ENCODE results near the gene KLF8. TPM values are rescaled to one million over a fixed set of nuclear protein-coding genes. Genes with fewer than 3 reads are reported as not detected.
"Not testable (repeated sequence)": the region's sequence is repeated elsewhere in the genome, so short reads cannot be mapped to it uniquely, and the experiment has no call there.

KLF8 gene
- polyA plus RNA-seq (2011; rRNA removed) (0.18 and 0.41 TPM in 2 replicates), polyA plus RNA-seq (2017; fragmentation: RNase III; extraction: RNeasy Plus Mini Kit Qiagen cat#74134 plus additional on column Dnase treatment) (0.01 to 0.06 TPM in 2 of 3 replicates, not detected in the other), polyA minus RNA-seq (2011; rRNA and poly(A)+ RNA removed) (0.24 and 0.58 TPM in 2 replicates)
- polyA plus RNA-seq (2012; cell fraction: cytosol; rRNA removed): 0.03 TPM in 2 replicates
- polyA plus RNA-seq (2012; cell fraction: nucleus; rRNA removed): 0.04 and 0.22 TPM in 2 replicates

GRCh38 chrX:56232221-56233082 lies at the start of gene KLF8:
KLF8 (plus strand) TSS chrX:56232356; CDS start chrX:56233335, 979 bp downstream.
- peak in 1 of 2 experiments; percentile 57; a peak in 3 of 6 replicates for ATAC-seq
- H3K4me3 ChIP-seq: no peak within 1 kb of the TSS
- CTCF ChIA-PET: interaction anchor here (1.2 kb wide), 1 partner anchor 16 kb away, joined by 3 read pairs; no protein-coding TSS in a partner anchor
- POLR2A ChIA-PET: no interaction called here
- WGBS (ENCODE audit: missing lambda C conversion rate): 21% methylated on average over 25 of the region's 38 CpGs
- TF ChIP-seq TP53 (CRISPR knock-in tag; IDR thresholded peaks at IDR 0.05) (no peak), GATA3 (IDR thresholded peaks at IDR 0.05; ENCODE audit: borderline replicate concordance) (no peak), PHF8 (IDR thresholded peaks at IDR 0.05; ENCODE audit: borderline replicate concordance, low read depth) (no peak), ATOH8 (CRISPR knock-in tag; IDR thresholded peaks at IDR 0.05; ENCODE audit: low read depth) (no peak), KDM1A (IDR thresholded peaks at IDR 0.05; ENCODE audit: low read depth) (no peak), SREBF2 (IDR thresholded peaks at IDR 0.05) (no peak), JUNB (IDR thresholded peaks at IDR 0.05) (no peak), KDM5A (IDR thresholded peaks at IDR 0.05) (no peak), EP300 (IDR thresholded peaks at IDR 0.05) (no peak), HMGXB4 (CRISPR knock-in tag; IDR thresholded peaks at IDR 0.05; ENCODE audit: borderline replicate concordance) (no peak), ZSCAN20 (CRISPR knock-in tag; IDR thresholded peaks at IDR 0.05) (no peak), FOSB (CRISPR knock-in tag; IDR thresholded peaks at IDR 0.05) (no peak), MAZ (IDR thresholded peaks at IDR 0.05; ENCODE audit: borderline replicate concordance, low read depth, low read length) (no peak), CBX2 (IDR thresholded peaks at IDR 0.05; ENCODE audit: borderline replicate concordance, low read depth) (no peak), ZC3H11A (IDR thresholded peaks at IDR 0.05) (no peak), RFX5 (IDR thresholded peaks at IDR 0.05) (no peak), JUN (IDR thresholded peaks at IDR 0.05) (no peak), NR3C1 (IDR thresholded peaks at IDR 0.05) (no peak), ESRRA (IDR thresholded peaks at IDR 0.05; ENCODE audit: borderline replicate concordance, low read length) (no peak)
- H3K4me2 ChIP-seq: peak within 1 kb of the TSS; percentile 57
- H3K9me3 ChIP-seq: no peaks in the 10 kb centered on the region
- H3K4me1 ChIP-seq: no peaks in the 10 kb centered on the region
- H3K27ac ChIP-seq: no peak within 1 kb of the TSS
- DNase-seq (ENCODE audit: low read depth in 1 of 2, low spot score in 1 of 2): no peak
- no peak for FAIRE-seq

GRCh38 chrX:56206945-56207344 lies 25.2 kb upstream of the KLF8 start:
- POLR2A ChIA-PET; H3K4me1 ChIP-seq; H3K27ac ChIP-seq; H3K9me3 ChIP-seq; CTCF ChIA-PET; FAIRE-seq; DNase-seq (ENCODE audit: low read depth in 1 of 2, low spot score in 1 of 2); H3K4me3 ChIP-seq; ATAC-seq; H3K4me2 ChIP-seq: not testable (repeated sequence)
- WGBS (ENCODE audit: missing lambda C conversion rate): 0% methylated on average over 1 of the region's 2 CpGs

GRCh38 chrX:56211701-56212100 lies 20.5 kb upstream of the KLF8 start:
- no peak overlapping the region for H3K4me2 ChIP-seq
- H3K9me3 ChIP-seq: no peaks in the 10 kb centered on the region
- H3K4me3 ChIP-seq: no peak overlapping the region
- 50% methylated on average over 3 of the region's 3 CpGs for WGBS (ENCODE audit: missing lambda C conversion rate)
- no peaks in the 10 kb centered on the region for H3K4me1 ChIP-seq
- DNase-seq (ENCODE audit: low read depth in 1 of 2, low spot score in 1 of 2) (no peak), ATAC-seq (no peak), FAIRE-seq (no peak)
- ChIA-PET CTCF (no interaction called here), POLR2A (no interaction called here)
- H3K27ac ChIP-seq: no peak overlapping the region
- no peak for TF ChIP-seq EHMT2 (IDR thresholded peaks at IDR 0.05; ENCODE audit: low read depth)
- TF ChIP-seq REST (IDR thresholded peaks at IDR 0.05): no peak
- no peak for TF ChIP-seq MAX (IDR thresholded peaks at IDR 0.05)
- no peak for TF ChIP-seq SMC3 (IDR thresholded peaks at IDR 0.05)
- no peak for TF ChIP-seq PBX3 (IDR thresholded peaks at IDR 0.05)
- TF ChIP-seq FOSB (CRISPR knock-in tag; IDR thresholded peaks at IDR 0.05): no peak
- TF ChIP-seq RCOR1 (IDR thresholded peaks at IDR 0.05; ENCODE audit: low read depth, low read length): no peak
- no peak for TF ChIP-seq MYC (IDR thresholded peaks at IDR 0.05; ENCODE audit: borderline replicate concordance, low read length)

Measured in A549 (cell line).